Inferior parietal cortex (tissue), 1 donor: ENCODE data around the gene ANO4.

Source experiments
- DNase-seq: peaks from one replicate; pipeline ENCODE4 v3.0.0-alpha.2; 2016; ENCODE audit errors: extremely low spot score

The ANO4 gene

DNA sequence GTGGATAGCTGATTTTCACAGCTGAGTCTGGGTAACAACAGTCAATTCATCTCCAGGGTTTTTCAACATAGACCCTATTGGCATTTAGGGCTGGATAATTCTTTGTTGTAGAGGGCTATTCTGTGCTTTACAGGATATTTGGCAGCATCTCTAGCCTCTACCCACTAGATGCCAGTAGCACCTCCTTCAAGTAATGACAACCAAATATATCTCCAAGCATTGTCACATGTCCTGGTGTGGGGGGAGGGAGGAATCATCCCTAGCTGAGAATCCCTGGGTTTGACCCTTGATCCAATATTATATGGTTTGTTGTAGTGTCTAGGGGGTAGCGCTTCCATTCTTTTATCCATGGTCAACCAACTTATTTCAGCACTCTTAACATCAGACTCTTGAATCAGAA, 157.2 kb downstream of the ANO4 start:
- no peak for DNase-seq

DNA sequence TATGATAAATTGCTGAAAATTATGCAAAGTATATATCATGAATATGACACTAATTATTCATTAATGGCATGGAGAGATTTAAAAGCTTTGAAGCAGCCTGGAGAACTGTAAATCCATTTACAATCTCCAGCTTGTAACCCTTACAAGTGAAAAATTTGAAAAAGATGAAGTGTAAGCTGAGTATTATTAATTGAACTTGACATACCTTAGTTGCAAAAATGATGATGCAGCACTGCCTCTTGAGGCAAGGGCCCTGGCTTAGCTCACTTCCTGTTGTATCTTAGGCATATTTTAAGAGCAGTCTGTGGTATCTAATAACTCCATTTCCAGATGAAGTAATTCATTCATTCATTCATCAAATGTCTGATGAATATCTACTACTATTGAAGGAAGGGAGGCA, 158.6 kb downstream of the ANO4 start:
- DNase-seq = no peak

DNA sequence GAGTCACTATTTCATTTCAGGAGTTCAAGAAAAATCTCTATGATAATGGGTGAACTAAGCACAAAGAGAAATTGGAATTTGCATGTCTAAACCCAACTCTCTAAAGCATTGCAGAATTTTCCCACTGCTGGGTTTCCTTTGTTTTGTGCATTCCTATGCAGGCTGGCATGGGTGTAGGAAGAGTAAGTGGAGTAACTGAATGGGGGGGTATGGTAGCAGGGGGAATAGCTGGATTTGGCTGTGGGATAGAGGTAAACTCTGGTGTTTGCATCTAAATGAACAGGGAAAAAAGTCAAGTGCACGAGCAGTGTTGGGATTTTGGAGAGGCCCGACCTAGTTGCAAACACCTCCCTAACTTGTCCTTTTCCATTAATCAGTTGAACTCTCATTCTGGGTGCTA, 159.1 kb downstream of the ANO4 start:
- no peak for DNase-seq

DNA sequence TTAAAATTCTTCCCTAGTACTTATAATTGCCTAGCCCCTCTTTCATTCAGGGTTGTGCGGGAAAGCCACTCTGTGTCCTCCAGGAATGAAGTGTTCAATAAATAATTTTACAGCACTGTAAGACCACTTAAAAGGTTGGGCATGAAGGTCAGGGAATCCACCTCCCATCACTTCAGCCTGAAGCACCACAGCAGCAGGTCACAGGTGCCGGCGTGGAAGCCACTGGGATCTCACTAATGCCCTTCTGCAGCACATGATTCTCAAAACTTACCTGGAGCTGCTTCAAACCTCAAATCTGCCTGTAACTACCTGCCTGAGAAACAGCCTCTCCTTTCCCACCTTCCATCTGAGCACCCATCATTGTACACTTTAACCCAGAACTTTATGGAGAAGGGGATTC, 159.5 kb downstream of the ANO4 start:
- DNase-seq = no peak

DNA sequence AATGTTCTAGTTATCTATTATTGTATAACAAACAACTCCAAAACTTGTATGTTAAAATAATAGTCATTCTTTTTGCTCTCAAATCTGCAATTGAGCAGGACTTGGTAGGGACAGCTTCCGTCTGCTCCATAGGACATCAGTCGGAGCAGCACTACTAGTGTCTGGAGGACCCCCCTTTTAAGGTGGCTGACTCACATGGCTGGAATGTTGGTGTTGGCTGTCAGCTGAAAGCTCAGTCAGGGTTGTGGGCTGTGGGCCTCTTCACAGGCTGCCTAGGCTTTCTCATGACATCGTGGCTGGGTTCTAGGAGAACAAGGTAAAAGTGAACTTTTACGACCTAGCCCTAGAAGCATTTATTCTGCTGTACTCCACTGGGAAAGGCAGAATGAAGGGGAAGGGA, 160.6 kb downstream of the ANO4 start:
- DNase-seq = no peak

DNA sequence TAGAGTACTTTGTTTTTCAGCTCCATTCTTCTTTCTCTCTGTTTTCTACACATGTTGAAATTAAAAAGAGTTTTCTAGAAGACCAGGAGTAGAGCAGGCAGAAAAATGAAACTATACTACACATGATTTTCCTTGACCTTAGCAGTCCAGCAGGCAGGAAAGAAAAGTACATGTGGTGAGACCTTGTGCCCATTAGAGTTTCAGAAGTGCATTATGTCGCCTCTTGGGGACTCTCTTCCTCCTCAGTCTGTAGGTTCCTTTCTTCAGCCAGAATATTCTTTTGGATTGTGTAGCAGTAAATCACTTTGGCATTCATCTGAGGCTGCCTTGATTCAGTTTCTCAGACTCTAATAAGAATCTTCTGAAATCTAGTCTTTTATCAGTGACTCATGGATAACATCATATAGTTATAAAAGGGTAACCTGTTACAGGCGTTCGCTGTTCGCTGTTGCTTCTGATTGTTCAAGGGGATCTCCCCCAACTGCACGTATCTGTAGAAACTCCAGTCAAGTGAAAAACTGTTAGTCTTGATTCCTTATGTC, 161.8 kb downstream of the ANO4 start:
- DNase-seq = no peak

DNA sequence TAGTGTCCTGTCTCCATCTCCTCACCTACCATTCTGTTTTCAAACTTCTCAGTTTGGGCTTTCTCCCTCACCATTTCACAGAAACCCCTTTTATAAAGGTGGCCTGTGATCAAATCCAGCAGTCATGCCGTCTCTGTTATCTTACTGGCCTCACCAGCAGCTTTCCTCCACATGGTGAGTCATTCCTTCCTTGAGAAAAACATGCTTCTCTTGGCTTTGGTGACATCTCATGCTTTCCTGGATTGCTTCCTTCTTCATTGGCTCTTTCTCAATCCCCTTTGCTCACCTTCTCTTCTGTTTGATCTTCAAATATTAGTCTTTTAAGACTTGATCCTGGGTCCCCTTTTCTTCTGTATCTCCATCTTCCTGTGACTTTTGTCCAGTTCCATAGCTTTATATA, 164.9 kb downstream of the ANO4 start:
- DNase-seq = no peak

DNA sequence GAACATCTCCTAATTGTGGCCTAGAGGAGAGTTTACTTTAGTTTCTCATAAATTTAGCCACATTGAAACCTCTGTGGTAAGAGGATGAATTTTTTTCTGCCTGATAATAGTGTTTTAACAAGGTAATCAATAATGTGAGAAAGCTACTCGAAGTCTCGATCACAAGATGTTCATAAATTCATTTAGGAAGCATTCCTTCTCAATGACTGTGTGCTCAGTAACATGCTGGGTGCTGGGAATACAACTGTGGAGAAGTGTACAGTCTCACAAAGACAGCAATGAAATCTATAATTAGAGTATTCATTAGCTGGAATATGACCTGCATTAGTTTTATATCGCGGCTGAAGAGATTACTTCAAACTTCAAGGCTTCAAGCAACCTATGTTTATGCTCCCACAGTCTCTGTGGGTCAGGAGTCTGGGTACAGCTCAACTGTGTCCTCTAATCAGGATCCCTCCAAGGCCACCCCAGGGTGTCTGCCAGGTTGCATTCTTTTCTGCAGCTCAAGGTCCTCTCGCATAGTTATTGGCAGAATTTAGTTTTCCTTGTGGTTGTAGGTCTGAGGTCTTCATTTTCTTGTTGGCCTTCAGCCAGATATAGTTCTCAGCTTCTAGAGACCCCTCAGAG, 167.6 kb downstream of the ANO4 start:
- no peak for DNase-seq

DNA sequence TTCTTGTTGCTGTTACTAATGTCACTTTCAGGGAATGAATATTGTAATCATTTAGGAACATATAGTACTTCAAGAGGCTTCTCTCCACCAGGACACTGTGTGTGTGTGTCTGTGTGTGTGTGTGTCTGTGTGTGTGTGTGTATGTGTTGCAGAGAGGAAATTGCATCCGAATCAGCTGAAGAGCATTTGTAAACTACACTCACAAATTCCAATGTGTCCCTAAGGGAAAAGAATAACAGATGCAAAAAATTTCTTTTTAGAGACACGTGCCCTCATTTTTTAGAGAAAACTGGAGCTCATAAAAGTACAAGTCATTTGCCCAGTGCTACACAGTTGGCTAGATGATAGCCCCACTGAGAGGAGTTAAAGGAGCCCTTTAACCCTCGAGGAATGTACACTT, 168.8 kb downstream of the ANO4 start:
- no peak for DNase-seq

DNA sequence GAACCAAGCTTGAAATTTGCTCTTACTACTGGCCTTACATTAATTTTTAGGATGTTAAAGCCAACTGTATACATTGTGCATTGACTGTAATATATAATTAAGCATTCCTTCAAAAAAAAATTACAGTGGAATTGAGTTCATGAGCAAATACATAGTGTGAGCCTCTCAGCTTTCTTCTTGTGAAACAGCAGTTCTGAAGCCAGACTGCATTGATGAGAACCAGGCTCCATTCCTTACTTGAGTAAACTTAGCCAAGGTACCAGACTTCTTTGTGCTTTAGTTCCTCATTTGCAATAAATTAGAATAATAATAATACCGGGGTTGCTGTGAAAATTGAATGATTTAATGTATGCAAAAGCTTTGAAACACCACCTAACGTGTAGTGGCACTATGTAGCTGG, 169.5 kb downstream of the ANO4 start:
- DNase-seq = no peak

DNA sequence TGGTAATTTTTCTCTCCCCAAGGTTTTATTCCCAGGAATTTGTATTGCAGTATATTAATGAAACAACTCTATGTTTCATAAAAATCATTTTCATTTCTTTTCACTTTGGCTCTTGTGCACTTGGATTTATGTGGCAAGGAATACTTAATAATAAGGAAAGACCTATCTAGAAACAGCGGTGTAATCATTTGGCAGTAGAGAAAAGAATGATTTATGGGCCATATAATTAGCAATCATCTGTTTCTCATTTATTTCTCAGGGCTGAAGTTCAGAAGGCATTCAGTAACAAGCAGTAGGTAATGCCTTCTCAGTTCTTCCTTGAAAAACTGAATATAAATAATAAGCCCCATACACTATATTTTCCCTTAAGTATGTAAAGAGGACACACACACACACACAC, 172.6 kb downstream of the ANO4 start:
- no peak for DNase-seq

DNA sequence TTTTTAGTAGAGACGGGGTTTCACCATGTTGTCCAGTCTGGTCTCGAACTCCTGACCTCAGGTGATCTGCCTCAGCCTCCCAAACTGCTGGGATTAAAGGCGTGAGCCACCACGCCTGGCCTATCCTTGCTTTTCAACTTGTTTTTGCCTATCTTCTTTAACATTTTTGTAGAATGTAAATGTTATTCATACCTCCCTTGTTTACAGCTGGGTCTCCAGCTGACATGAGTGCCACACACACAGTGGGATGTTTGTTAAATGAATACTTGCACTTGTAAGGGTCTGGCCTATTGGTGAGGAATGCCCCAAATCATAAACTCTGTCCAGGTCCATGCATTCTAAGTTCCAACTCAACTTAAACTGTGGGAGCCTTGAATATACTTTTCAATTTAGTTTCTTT, 176.3 kb downstream of the ANO4 start:
- DNase-seq = no peak

DNA sequence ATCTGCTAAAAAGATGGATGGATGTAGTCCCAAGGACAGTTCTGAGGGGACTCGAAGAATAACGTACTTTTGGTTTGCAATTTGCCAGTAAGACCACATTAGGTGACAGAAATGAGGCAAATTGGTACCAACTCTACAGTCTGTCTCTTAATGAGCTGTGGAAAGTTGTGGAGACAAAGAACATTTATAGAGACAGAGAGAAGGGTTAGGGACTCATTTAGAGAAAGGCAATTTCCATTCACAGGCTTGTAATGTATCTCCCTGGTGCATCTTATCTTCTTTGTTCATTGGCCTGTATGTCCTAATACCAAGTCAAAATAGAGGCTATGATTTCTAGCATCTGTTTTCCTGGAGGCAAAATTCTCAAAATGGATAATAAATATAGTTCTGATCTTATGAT, 177.5 kb downstream of the ANO4 start:
- no peak for DNase-seq

DNA sequence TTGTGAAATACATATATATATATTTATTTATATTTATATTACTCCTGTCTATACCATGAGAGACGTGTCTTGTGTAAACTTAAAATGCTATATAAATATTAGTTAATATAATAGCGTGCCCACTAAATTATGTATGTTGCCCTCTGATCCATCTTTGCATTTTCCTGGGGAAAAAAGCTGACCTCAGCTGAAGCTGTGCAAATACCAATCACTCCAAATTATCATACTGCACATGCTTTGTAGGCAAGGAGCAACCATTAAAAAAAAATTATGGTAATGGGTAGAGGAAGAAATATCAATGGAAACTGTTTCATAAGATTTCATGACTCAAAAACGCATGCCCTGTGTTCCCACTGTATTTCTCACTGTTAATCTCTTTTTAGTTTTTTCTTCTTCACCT, 179.8 kb downstream of the ANO4 start:
- DNase-seq = no peak

DNA sequence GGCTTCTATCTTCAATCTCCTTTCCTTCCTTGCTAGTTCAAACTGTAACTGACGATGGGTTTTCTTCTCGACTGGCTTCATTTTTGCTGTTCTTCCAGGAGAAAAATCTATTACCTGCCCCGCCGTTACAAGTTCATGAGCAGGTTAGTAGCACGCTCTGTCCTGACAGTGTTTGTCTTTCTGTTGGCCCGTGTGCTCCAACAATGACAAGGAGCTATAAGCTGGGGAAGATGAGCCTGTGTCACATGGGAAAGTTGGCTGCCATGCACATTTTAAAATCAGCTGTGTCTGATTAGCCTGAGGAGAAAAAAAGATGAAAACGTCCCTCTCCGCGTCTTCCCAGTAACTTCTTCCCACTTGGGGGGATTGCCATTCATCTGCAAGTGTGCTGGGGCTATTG, 180.2 kb downstream of the ANO4 start:
- DNase-seq = no peak

DNA sequence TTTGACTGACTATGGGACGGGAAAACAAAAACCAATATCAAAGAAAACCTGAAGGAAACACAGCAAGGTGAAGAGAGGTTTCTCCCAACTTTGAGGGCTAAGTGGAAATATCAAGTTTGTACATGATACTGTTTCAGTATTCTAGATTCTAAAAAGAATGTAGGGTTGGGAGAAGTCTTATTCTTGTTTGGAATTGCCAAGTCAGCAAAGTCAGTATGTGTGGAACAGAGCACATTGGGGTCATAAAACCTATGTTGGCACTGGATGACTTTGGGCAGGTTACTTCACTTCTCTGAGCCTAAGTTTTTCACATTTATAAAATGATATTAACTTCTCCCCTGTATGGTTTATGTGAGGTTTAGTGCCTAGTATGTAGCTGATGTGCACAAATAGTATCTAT, 182.2 kb downstream of the ANO4 start:
- no peak for DNase-seq

DNA sequence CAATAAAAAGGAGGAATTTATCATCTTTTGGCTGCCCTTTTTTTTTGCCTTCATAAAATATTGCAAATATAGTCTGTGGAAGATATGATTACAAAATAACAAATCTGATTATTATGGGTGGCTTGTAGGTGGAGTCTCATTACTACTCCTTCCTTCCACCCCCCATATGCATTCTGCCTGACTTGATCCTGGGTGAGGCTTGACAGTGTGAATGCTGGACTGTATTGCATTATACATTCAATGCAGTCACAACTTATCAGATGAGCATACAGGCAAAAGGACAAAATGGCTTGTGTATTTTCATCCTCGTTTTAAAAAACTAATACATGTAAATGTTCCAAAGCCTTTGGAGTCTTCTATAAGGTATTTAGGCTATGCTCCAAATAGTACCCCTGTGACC, 186.3 kb downstream of the ANO4 start:
- DNase-seq = no peak

DNA sequence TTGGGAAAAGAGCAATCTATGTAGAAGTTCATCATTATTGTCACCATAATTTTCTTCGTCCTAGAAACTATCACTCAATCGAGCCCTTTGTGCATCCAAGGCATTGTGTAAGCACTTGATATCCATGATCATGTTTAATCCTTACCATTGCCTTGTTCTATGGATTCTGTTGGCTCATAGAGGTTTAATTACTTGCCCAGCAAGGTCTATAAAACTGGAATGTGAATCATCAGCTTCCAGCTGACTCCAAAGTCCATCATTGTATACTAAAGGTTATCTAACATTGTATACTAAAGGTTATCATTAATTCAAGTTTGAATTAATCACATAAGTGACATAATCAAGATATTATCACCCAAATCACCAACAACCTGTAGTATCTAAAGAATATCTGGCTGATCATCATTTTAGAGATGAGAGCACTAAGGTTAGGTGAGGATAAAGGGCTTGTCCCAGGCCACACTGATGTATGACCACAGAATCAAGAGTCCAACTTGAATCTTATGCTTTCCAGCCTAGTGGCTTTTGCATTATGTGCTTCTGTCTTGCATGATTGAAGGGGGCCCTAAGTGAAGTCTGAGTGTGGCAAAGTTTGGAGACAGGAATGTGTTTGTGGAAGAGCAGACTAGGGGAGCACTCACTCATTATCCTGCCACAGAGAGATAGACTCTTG, 188.1 kb downstream of the ANO4 start:
- no peak for DNase-seq

DNA sequence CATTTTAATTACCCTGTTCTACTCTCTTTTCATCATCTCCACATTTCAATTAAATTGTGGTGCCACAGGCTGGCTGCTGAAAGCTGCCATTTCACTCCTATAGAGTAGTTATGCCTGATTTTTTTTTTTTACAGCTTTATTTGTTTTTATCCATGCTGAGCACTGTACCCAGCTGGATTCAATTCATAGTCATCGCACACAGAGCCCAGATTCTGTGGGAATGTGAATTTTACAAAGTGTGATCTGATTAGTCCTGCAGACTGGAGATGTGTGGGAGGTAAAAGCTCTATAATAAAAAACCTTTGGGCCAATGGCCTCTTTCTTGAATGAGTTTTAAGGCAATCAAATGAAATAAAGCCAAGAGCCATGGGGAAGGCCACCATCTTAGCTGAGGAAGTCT, 190.2 kb downstream of the ANO4 start:
- DNase-seq = no peak

DNA sequence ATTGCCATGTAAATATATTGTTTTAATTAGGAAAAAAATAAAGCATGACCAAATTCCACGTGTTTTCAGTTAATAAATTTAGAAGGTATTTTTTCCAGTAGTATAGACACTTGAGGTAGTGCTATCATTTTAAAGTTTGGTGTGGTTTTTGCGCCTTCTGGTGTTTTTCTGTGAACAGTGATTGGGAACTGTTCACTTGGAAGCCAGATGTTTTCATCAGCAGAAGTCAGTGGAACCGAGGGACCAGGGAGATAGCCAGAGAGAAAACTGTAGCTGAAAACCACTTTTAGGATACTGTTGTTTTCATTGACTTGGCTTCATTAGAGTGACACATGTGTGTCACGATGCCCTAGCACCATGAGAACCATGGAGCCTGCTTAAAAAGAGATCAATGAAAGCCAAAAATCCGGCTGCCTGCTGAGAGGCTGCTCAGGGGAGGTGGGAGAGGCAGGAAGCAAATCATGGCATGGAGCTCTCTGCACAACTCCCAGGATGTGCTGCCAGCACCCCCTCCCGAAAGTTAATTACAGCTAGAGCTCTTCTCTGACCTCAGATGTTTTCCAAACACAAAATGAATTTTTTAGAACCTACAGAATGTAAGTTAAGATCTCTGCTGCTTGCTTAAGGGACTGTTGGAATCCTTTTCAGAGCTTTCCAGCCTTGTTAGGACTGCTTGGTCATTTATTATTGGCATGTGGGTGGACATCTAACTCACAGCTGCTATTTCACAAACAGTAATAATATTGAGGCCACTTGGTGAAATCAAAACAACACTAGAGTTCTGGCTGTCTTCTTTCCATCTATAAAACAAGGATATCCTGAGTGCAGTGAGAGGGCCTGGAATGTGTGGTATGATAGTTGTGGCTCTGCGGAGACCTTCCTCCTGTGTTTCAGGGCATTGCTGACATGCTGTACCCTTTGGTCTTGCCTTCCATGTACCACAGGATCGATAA, 192.3 kb downstream of the ANO4 start:
- no peak for DNase-seq

DNA sequence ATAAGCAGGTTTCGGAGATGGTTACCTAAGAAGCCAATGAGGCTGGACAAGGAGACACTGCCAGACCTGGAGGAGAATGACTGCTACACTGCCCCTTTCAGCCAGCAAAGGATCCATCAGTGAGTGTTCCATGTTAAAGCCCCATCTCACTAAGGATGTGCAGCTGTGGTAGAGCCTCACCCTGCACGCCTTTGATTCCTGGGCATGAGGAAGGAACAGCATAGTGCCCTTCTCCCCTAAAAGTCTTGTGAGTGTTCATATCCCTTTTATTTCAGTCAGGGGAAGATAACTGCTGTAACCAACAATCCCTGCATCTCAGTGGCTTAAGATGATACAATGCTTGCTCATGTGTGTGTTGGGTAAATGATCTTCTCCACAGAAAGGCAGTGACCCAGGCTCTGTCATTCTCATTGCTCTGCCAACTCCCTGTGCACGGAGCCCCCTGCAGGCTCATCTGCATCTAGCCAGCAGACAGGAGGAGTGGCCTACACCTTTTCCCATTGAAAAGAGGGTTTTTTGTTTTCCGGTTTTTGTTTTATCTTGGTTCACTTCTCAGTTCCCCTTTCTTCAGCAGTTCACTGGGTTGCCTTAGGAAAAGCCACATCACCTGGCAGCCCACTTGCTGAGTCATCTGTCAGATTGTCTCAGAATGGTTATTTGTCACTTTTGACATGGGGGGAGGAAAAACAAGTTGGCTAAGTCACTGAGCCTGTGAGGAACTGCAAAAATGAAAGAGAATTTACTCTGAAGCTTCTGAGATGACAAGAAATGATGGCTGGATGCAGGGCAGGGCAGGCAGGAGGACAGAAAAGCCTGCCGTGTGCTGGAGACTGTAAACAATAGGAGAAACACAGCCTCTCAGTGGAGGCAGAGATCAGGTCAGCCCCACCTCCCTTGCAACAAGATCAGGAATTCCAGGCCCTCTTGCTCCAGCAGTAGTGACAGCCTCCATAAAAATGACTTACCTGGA, 193.3 kb downstream of the ANO4 start:
- DNase-seq = no peak
